Measurements from ENCODE around the gene CLCN1. TPM values are rescaled to one million over a fixed set of nuclear protein-coding genes. Genes with fewer than 3 reads are reported as not detected.

CLCN1 gene
- total and polyA plus RNA-seq, 2 of the 8 experiments (the other 6 are each of a cell fraction or from before 2014, with no cell fraction given), result 0.36 to 0.41 TPM

DNA sequence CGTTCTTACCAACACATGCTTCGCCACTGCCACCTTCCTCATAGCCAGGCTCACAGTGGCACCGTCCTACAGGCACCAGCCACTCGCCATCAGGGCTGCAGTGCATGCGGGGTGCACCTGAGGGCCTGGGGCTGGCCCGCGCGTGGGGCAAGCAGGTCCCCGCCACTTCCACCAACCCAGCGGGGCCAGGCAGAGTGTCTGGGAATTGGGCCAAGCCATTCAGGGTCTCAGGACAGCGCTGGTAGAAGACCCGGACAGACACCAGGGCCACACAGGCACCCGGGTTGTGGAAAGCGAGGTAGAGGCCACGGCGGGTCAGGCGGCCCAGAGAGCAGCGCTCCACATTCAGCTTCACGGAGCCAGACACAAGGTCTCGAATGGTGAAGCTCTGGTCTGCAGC, 83.7 kb downstream of the CLCN1 start:
- POLR2A ChIA-PET (ENCODE audit: partially characterized antibody), result interaction anchor here (1.1 to 25.2 kb wide), 4 partner anchors 9 to 23 kb away, joined by 3 to 518 read pairs (median 146); partner anchors contain the start of genes EPHA1 and ZYX
- DNase-seq (ENCODE audit: low read depth in 1 of 2, low spot score in 2 of 2) (no peak), FAIRE-seq (no peak)
- H3K18ac ChIP-seq (ENCODE audit: extremely low read depth, low read length), result no peak overlapping the region
- H2BK12ac ChIP-seq (ENCODE audit: low read depth, low read length), result no peak overlapping the region
- WGBS, 2 experiments (ENCODE audit: extremely low coverage in 1 of 2, insufficient coverage in 1 of 2, insufficient read length in 1 of 2, insufficient replicate concordance in 2 of 2, low coverage in 1 of 2, low lambda C conversion rate in 2 of 2, missing lambda C conversion rate in 1 of 2), result 89% methylated on average over 20 of the region's 20 CpGs; no CpG with 5 or more reads in 1 of the 2 experiments
- no peak overlapping the region for H3K4me3 ChIP-seq (ENCODE audit: extremely low read depth in 1 of 4, insufficient read depth in 2 of 4, low read depth in 3 of 4, low read length in 4 of 4)
- H3K4me1 ChIP-seq (replicated peaks in 1 of 4; ENCODE audit: control insufficient read depth in 3 of 4, insufficient read depth in 4 of 4, low read length in 3 of 4), result no peaks in the 10 kb centered on the region
- H3K79me1 ChIP-seq (ENCODE audit: low read depth, low read length), result peaks cover 5% of the 10 kb centered on the region; the same call in 1 of the 2 replicates
- H3K79me2 ChIP-seq (ENCODE audit: control insufficient read depth in 1 of 2, insufficient read depth in 2 of 2, low read length in 2 of 2), result peaks cover 0 to 21% of the 10 kb centered on the region in 2 experiments; a peak in 2 of 4 replicates
- no peak overlapping the region for H2AFZ ChIP-seq (ENCODE audit: low read length)
- no peak overlapping the region for H3K4ac ChIP-seq (replicated peaks; ENCODE audit: insufficient read length, low read depth, low read length)
- no peak overlapping the region for H2AK5ac ChIP-seq (ENCODE audit: low read depth, low read length)
- H4K91ac ChIP-seq (replicated peaks; ENCODE audit: insufficient read length, low read length), result no peak overlapping the region
- H3K27ac ChIP-seq (ENCODE audit: low read depth, low read length), result no peak overlapping the region
- no peak overlapping the region for H3K4me2 ChIP-seq (ENCODE audit: insufficient read depth in 1 of 2, low read depth in 2 of 2, low read length in 2 of 2)
- no peak overlapping the region for H2BK15ac ChIP-seq (ENCODE audit: low read length)
- H3K9me3 ChIP-seq (ENCODE audit: insufficient read depth in 2 of 2, low read depth in 1 of 2, low read length in 1 of 2), result no peaks in the 10 kb centered on the region
- CTCF ChIA-PET (ENCODE audit: partially characterized antibody), result interaction anchor here (1.2 to 23.5 kb wide), 8 partner anchors 6 to 103 kb away, joined by 3 to 359 read pairs (median 26); partner anchors contain the start of genes EPHA1 and ZYX
- no peak overlapping the region for H2BK5ac ChIP-seq (ENCODE audit: low read depth, low read length)
- no peak overlapping the region for H2BK120ac ChIP-seq (replicated peaks; ENCODE audit: low read depth, low read length)
- no peak overlapping the region for H3K23ac ChIP-seq (ENCODE audit: insufficient read length)
- no peak overlapping the region for H3K14ac ChIP-seq (ENCODE audit: insufficient read length)
- no peaks in the 10 kb centered on the region for H3K23me2 ChIP-seq (ENCODE audit: low read depth, low read length)
- no peak overlapping the region for H3K56ac ChIP-seq (replicated peaks; ENCODE audit: insufficient read length, low read depth, low read length)
- peaks cover 7 to 24% of the 10 kb centered on the region in 2 experiments for H4K20me1 ChIP-seq (replicated peaks in 1 of 2; ENCODE audit: control insufficient read depth in 1 of 2, insufficient read depth in 2 of 2, low read length in 2 of 2)
- H3K36me3 ChIP-seq (ENCODE audit: control insufficient read depth in 2 of 4, insufficient read depth in 4 of 4, low read length in 3 of 4), result peaks cover 46 to 71% (median 69%) of the 10 kb centered on the region in 4 experiments
- no peak overlapping the region for H4K5ac ChIP-seq (ENCODE audit: insufficient read length, low read depth, low read length)
- H4K8ac ChIP-seq (ENCODE audit: extremely low read depth, insufficient read depth, low read length), result no peak overlapping the region
- H2BK20ac ChIP-seq (ENCODE audit: low read length), result no peak overlapping the region
- no peaks in the 10 kb centered on the region for H3K27me3 ChIP-seq (replicated peaks in 1 of 4; ENCODE audit: control insufficient read depth in 3 of 4, extremely low read depth in 1 of 4, insufficient read depth in 3 of 4, low read length in 3 of 4)
- no peak overlapping the region for H3K9ac ChIP-seq (replicated peaks in 1 of 4; ENCODE audit: extremely low read depth in 1 of 4, low read depth in 3 of 4, low read length in 3 of 4)
- no peak for TF ChIP-seq TAF7 (optimal IDR thresholded peaks at IDR 0.05; ENCODE audit: borderline replicate concordance, low read depth, low read length)
- TF ChIP-seq POLR2AphosphoS5 (IDR thresholded peaks at IDR 0.05; ENCODE audit: low read depth, low read length), result no peak
- no peak for TF ChIP-seq BACH1 (IDR thresholded peaks at IDR 0.05; ENCODE audit: low read length)
- TF ChIP-seq SP2 (IDR thresholded peaks at IDR 0.05; ENCODE audit: low read length), result no peak
- no peak for TF ChIP-seq ZNF274 (IDR thresholded peaks at IDR 0.05; ENCODE audit: borderline replicate concordance, extremely low read depth, low read length)
- TF ChIP-seq, protein P1, sequence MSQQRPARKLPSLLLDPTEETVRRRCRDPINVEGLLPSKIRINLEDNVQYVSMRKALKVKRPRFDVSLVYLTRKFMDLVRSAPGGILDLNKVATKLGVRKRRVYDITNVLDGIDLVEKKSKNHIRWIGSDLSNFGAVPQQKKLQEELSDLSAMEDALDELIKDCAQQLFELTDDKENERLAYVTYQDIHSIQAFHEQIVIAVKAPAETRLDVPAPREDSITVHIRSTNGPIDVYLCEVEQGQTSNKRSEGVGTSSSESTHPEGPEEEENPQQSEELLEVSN (IDR thresholded peaks at IDR 0.05), result no peak
